Loucy (cell line): ENCODE measurements around the gene DNAH8.

Experiments used
- EZH2phosphoT487 ChIP-seq: fragments of 200-600 bp; IDR thresholded peaks from 2 replicates; pipeline ENCODE4 v1.6.1; 2018; ENCODE audit warnings: antibody characterized with exemption, mild to moderate bottlenecking, moderate library complexity, borderline replicate concordance
- TF ChIP-seq, protein P1 (sequence below): fragments of 200-600 bp; sonication (generic); conservative IDR thresholded peaks from 2 replicates; pipeline ENCODE4 v1.5.1; 2014; ENCODE audit warnings: mild to moderate bottlenecking, antibody characterized with exemption, low read length

DNA sequence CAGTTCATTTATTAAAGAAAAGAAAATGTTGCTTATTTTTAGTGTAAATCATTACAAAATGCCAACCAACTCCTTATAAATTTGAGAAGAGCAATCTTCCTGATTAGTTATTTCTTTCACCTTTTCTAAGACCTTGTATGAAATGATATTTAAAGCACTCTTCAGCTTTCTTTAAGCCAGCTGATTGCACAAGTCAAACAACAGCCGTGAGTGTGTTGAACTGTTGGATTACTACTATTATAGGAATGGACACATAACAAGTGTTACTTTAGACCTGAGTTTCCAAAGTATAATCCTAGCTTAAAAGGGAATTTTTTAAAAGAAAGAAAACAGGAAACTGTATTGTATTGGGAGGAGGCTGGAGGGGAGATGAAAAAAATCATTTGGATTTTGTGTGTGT is 306.7 kb downstream of the DNAH8 start:
- TF ChIP-seq, protein P1, sequence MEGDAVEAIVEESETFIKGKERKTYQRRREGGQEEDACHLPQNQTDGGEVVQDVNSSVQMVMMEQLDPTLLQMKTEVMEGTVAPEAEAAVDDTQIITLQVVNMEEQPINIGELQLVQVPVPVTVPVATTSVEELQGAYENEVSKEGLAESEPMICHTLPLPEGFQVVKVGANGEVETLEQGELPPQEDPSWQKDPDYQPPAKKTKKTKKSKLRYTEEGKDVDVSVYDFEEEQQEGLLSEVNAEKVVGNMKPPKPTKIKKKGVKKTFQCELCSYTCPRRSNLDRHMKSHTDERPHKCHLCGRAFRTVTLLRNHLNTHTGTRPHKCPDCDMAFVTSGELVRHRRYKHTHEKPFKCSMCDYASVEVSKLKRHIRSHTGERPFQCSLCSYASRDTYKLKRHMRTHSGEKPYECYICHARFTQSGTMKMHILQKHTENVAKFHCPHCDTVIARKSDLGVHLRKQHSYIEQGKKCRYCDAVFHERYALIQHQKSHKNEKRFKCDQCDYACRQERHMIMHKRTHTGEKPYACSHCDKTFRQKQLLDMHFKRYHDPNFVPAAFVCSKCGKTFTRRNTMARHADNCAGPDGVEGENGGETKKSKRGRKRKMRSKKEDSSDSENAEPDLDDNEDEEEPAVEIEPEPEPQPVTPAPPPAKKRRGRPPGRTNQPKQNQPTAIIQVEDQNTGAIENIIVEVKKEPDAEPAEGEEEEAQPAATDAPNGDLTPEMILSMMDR, result no peak
- no peak for TF ChIP-seq EZH2phosphoT487
